Stimulated activated CD8-positive, alpha-beta memory T cell treated with anti-CD3 and anti-CD28 coated beads, Interleukin-15, amount 100 ng/mL, for 1 hour (primary cell): Measurements from ENCODE around the gene HDAC8.
"Not testable (repeated sequence)": the region's sequence is repeated elsewhere in the genome, so short reads cannot be mapped to it uniquely, and the experiment has no call there.

Experiments used
- DNase-seq: peaks from one replicate; pipeline ENCODE4 v3.0.0-alpha.2; 2020; ENCODE audit warnings: low read depth

The HDAC8 gene

DNA sequence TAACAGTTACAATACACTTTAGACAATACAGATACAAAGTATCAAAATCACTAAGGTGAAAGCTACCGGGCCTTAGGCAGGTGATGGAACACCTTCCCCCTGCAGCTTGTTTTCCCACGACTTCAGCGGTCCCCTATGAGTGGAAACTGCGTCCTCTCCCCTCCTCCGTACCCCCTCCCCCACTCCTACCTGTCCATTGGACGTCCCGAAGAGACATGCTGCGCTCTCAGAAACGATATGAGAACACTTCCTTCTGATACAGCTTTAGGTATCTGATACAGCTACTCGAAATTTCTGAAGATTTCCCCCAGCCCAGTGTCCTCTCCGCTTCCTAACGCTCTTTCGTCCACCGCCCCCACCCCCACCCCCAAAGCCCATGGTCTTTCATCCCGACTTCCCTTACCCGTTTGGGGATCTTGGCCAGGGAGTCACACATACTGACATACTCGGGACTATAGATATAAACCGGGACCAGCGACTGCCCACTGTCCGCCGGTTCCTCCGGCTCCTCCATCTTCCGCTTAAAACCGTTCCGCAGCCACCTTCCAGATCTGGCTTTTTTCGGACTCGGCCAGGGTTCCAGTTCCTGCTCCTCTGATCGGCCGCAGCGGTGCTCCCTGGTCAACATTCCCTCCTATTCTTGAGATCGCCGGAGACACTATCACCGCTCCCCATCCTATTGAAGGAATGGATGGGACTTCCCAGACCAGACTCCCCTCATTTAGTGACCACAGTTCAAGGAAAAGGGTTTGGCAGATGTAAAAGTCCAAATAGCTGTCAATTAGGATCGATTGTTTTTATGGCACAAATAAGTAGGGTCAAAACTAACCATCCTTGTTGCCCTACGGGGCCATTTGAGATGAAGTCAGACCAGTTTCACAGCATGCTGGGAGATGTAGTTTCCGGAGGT lies at the start of gene HDAC8:
Gene HDAC8 (minus strand): TSS at position 596 of the 910 bp plus-strand sequence. CDS start 82 bp downstream, at position 514.
- peak; percentile 6 for DNase-seq

DNA sequence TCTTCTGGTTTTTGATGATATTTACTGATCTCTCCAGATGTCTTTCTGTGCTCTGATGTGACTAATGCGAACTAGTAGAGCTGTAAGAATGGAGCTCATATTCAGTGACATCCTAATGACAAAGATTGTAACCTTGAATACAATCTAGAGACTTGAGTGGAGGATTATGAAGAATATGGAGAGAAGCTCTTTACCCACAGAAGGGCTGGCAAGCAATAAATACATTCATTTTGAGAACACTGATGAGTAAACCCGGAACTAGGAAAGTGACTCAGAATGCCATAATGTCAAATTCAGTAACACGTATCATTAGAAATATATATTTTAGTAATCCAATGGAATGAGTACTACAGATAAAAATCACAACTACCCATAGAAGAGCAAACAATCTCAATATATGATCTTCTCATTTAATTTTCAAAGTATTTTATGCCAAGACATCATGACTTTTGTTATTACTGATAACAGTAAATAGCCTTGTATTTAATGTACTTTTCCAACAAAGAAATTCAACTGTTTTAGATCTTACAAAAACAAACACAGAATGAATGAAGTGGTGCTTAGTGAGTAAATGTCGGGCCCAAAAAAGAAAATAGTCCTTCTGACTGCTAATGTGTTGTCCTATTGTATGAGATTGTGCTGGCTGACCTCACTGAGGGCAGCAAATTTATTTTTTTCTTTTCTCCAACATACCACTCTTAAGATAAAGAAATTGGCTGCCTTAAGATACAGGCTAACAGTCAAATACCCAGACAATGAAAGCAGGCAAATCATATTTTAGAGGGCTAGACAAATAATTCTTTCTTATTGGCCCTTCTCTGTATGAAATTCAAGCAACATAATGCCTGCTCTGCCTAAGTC lies 49.2 kb upstream of the HDAC8 start:
- no peak for DNase-seq

DNA sequence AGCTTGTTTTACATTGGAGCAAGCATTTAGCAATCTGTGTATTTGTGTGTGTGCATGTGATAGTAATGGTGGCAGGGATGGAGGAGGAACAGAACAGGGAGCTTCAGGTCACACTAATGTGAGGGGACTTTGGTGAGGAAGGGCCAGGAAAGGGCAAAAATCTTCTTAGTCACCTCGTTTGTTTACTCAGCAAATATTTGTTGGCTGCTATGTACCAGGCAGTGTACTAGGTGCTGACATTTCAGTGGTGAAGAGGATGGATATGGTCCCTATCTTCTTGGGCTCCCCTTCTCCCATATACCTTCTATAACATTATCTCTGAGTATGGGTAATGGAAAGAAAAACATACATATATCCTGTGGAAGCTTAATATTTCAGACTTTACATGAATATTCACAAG lies 48.5 kb upstream of the HDAC8 start:
- DNase-seq, result no peak

DNA sequence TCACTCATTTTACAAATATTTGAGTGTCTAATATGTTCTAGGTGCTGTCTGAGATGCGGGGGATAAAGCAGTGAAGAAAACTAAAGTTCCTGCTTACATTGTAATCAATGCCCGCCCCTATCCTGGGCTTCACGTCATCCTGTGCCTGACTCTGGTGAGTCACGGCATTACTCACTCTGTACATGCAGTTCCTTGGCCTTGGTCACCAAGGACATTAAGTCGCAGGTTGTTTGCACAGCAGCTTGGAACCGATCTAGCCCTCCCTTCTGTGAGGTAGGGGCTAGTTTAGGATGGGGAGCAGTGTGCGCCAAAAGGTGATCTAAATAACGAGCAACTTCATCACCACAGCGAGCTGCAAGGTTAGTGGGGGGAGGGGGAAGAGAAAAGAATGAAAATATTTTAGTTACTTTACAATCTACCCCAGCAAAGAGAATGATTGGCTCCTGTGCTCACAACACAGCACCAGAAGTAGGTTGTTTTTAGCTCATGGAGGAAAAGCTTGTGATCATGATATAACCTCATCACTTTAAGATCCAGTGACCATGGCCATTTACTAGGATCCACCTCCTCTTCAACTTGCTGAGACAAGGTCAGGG lies 48.0 kb upstream of the HDAC8 start:
- no peak for DNase-seq

DNA sequence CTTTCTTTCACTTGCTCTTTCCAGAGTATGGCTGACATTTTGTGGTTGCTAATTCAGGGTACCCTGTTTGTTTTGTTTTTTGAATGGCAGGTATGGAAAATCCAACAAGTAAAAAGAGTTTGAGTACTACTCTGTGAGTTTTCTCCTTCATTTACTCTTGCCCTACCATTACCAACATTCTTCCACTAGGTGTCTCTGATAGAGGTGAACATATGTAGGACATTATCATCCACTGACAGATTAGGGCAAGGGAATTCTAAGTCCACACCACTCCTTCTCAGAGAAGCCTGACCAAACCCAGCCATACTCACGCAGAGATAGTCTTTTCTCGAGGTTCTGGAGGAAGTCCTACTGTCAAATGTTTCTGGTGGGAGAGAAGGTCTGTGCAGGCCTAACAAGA lies 36.7 kb upstream of the HDAC8 start:
- DNase-seq, result no peak

DNA sequence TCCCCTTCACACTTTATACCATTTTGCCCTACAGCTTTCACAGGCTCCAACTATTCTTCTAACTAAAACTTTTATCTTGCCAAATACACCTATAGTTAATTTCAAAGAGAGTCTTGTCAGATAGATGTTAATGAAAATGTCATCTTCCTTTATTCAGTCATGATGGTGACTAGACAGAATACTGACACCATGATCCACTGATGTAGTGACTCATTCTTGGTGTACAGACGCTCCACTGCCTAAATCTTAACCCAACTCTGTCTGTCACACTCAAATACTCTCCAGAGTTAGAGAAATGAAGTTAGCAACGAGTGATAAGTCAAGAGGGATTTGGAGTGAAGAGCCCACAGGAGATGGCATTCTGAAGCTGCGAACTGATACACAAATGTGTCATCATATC lies 32.1 kb upstream of the HDAC8 start:
- DNase-seq, result no peak

DNA sequence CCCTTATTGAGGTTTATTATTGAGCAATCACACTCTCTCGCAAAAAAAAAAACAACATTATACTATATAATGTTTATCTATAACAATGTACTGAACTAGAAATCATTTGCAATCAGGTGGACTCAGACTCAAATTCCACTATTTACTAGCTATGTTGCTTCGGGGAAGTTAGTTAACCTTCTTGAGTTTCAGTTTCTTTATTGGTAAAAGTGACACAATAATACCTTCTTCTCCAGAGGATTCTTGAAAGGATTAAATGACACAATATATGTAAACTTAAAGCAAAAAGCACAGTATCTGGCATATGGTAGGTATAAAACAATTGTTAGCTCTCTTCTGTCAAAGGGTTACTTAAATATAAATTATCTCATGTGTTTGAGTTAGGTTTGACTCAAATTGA lies 31.5 kb upstream of the HDAC8 start:
- no peak for DNase-seq

DNA sequence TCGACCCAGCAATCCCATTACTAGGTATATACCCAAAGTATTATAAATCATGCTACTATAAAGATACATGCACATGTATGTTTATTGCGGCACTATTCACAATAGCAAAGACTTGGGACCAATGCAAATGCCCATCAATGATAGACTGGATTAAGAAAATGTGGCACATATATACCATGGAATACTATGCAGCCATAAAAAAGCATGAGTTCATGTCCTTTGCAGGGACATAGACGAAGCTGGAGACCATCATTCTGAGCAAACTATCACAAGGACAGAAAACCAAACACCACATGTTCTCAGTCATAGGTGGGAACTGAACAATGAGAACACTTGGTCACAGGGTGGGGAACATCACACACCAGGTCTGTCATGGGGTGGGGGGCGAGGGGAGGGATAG lies 18.4 kb upstream of the HDAC8 start:
- DNase-seq, result not testable (repeated sequence)

DNA sequence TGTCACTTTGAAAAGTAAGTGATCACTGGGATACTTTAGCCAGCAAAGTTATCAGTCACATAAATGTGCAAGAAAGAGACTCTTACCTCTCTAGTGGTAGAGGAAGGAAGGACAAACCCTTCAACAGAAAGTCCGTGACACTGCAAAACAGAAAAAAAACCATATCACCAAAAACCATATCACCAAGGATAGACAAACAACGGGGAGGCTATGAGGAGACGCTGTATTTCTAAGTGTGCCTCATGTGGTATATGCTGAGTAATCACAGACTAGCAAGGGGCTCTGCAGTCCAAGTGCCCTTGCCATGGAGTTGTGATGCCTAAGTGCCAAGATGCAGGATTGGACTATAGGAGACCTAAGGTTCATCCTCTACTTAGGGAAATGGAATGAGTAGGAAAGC lies 11.5 kb upstream of the HDAC8 start:
- no peak for DNase-seq

DNA sequence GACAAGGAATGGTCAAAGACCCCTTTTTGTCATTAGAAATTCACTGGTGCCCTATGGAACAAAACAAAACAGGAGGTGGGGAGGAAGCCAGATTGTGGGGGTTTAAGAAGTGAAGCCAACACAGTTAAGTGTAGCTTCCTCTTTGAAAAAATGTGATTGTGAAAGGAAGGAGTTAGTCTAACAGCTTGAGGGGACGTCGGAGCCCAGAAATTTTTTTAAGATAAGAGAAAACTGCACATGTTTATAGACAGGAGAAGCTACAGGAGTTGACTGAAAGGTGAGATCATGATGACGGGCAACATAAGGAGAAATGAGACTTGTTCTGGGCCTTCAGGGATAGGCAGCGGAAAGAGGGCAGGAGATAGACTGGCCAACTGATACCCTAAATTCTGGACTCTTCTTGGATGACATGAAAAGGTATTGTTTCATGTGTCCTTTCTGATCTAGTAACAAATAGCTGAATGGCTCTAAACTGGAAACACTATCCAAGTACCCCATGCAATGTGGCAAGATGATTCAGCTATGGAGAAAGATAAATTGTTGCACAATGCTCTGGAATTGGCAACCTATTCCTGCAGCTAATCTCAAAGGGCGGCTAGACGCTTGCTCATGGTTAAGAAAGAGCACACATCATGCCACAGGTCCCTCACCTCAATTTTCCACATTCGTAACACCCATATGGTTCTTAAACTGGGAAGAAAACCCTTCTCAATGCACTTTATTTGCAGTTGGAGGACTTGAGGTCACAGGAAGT lies 3.7 kb upstream of the HDAC8 start:
- no peak for DNase-seq

DNA sequence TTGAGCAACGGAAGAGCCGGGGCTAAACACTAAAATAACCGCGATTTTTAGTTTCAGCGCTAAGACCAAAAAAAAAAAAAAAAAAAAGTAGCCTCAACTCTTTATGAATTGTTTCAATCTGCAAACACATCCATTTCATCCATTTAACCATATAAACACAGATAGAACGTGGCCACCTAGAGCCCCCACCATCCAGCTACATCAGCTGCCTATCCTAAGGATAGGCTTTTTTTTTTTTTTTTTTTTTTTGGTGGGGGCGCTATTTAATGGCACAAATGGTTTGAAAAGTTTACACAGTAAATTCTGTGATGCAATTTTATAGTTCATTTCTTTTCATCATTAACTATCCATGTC lies 492 bp upstream of the HDAC8 start:
- DNase-seq, result no peak

DNA sequence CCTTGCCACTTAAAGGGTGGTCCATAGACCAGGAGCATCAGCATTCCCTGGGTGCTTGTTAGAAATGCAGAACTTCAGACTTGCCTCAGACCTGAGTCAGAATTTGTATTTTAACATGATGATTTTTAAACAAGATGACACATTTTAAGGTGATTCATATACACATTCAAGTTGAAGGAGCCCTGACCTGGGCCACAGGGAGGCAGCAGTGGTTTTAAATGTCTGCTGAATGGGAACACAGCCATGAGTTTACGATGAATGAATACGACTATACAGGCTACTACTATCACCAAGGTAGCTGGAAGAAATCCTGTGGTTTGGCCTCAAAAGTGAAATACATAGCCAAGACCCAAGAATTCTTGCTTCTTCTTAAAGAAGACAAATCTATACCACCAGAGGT lies 2.9 kb downstream of the HDAC8 start:
- no peak for DNase-seq

DNA sequence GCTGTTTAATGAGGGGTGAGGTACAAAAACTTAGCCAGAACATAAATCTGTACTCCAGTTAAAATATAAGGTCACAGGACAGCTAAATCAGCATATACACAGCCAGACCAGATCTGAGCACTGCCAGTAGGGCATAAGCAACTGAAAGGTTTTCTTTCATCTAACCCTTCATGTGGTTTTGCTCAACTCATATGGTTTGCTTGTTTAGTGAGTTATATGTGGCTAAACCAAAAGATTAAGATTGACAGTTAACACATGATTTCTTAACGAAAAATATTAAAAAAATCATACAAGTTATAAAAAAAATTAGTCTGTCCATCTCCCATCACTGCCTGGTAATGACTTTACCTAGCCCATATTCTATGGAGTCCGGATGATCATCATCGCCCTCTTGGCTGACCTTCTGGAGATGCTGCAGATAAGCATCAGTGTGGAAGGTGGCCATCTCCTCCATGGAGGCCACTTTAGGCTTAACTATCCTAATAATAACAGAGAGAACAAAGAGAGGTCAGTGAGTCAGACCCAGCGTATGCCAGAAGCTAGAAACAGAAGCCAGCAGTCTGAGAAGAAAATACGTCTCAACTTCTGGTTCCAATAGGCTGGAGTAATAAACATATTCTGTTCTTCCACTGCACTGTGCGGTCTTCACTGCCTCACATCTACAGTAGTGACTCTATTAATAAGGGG lies 4.1 kb downstream of the HDAC8 start:
- DNase-seq, result no peak

DNA sequence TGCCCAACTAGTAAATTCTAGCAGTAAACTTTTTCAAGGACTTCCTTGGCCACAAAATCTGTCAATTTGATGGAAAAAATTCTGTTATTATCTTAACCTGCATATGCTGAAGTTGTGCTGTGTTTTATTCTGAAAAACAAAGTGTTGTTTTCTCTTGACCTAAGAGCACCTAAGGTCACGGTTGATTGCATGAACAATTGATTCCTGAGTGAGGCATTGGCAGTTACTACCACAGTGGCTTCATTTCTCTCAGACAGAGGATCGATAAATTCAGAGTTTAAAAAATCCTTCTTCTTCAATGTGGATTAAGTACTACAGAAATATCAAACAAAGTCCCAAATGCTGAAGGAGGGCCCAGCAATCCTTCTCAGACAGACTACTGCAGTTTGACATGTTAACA lies 6.2 kb downstream of the HDAC8 start:
- DNase-seq, result no peak

DNA sequence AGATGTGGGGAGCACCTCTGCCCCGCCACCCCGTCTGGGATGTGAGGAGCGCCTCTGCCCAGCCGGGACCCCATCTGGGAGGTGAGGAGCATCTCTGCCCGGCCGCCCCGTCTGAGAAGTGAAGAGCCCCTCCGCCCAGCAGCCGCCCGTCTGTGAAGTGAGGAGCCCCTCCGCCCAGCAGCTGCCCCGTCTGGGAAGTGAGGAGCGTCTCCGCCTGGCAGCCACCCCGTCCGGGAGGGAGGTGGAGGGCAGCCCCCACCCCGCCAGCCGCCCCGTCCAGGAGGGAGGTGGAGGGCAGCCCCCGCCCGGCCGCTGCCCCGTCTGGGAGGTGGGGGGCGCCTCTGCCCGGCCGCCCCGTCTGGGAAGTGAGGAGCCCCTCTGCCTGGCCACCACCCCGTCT lies 13.0 kb downstream of the HDAC8 start:
- not testable (repeated sequence) for DNase-seq

DNA sequence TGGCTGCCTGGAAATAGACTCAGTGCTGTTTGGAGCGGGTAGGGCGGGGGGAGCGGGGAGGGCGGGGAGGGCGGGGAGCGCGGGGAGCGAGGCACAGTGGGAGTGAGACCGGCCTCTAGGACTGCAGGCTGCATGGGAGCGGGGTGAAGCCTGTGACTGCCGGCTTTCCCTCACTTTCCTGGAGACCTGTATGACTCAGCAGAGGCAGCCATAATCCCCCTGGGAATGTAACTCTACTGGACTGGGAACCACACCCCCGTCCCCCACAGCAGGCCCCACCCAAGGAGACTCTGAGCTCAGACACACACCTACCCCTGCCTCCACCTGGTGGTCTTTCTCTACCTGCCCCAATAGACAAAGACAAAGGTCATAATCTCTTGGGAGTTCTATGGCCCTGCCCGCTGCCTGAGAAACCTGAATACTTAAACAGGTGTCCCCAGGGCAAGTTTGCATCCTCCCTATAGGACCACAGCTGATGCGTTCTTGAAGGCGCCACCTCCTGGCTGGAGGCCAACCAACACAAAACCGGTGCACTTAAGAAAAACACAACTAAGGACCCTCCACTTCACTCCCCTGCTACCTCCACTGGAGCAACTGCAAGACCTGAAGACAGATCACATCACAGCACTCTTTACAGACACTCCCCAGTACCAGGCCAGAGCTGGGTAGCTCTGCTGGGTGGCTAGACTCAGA lies 18.0 kb downstream of the HDAC8 start:
- DNase-seq, result no peak

DNA sequence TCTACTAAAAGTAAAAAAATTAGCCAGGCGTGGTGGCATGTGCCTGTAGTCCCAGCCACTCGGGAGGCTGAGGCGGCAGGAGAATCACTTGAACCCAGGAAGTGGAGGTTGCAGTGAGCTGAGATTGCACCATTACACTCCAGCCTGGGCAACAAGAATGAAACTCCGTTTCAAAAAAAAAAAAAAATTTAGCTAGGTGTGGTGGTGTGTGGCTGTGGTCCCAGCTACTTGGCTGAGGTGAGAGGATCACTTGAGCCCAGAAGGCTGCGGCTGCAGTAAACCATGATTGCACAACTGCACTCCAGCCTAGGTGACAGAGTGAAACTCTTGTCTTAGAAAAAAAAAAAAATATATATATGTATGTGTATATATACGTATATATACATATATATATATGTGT lies 20.2 kb downstream of the HDAC8 start:
- not testable (repeated sequence) for DNase-seq

DNA sequence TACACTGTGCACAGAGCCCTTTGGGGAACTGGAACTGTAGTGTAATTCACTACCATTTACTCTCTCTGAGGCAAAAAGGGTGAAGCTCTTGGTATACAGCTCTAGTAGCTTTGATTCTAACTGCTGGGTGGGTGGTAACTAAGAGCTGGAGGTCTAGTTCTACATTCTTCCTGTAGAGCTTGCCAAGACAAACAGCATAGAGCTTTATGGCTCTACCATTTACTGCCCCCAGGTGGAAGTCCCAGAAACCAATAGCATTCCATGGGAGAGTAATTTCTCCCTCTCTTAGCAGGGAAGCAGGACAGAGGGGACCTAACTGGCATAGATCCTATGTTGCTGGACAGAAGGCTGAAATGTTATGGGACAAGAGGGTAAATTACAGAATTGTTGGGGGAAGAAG lies 26.7 kb downstream of the HDAC8 start:
- DNase-seq, result no peak

DNA sequence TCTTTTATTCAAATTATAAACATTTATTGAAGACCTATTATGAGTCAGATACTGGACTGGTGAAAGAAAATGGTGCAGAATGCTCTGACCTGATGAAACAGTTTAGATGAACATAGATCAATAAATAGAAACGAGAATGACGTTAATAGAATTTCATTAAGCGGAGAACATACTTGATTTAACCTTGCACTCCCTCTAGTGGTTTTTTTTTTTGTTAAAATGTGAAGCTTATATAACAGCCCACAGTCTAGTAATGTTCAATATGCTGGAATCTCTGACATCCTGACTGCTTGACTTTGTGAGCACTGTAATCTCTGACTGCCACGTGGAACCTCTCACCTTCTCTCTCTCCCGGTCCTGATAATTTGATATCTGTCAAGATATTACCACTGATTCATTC lies 32.3 kb downstream of the HDAC8 start:
- DNase-seq, result no peak

DNA sequence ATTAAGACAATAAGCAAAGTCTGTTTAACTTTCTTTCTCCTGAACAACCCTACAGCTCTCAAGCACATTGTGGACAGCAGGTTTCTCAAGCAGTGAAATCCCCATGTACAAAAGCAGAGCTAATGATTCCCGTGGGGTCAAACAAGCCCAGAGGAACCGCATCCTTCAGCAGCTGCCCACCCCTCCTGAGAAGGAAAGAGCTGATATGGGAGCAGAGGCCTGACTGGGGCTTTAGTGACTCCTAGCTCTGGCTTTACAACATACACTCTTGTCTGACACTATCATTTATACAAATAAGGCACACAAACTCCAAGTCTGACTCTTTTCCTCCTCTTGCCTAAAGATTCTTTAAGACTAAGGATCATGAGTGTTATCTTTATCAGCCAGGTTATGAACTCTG lies 32.8 kb downstream of the HDAC8 start:
- no peak for DNase-seq

DNA sequence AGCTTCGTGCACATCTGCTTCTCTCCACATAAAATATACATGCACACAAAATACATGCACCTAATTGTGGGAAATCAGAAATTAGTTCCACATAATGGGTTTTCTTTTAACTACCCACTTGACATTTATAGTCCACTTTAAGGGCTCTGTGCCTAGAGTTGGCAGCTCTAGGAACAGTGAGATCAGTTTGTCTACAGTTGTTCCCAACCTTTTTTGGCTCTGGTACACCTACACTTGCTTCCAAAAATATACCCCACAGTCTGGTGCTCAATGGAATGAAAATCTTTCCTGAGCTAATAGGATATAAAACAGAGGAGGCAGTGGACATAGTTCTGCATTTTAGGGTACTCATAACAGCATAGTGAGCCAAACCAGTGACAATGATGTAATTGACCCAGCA lies 36.1 kb downstream of the HDAC8 start:
- no peak for DNase-seq
